Measurements from ENCODE around the gene OR8S1.

OR8S1 gene

GRCh38 chr12:48556631-48557030 lies 31.2 kb downstream of the OR8S1 start:
- DNase-seq (ENCODE audit: low spot score) = no peak

GRCh38 chr12:48557919-48558318 lies 32.5 kb downstream of the OR8S1 start:
- no peak for DNase-seq (ENCODE audit: low spot score)

GRCh38 chr12:48567731-48568130 lies 42.3 kb downstream of the OR8S1 start:
- DNase-seq (ENCODE audit: low spot score) = no peak

GRCh38 chr12:48569946-48570345 lies 44.5 kb downstream of the OR8S1 start, which contains the start of gene LALBA:
Gene LALBA, minus strand, starts transcription at chr12:48570046. Its CDS starts 26 bp downstream, at chr12:48570020.
- DNase-seq (ENCODE audit: low spot score) = no peak

- no peak for DNase-seq (ENCODE audit: low spot score)
Observed at GRCh38 chr12:48572326-48572725, 46.9 kb downstream of the OR8S1 start.
